ENCODE data around the gene CENPM. TPM values are rescaled to one million over a fixed set of nuclear protein-coding genes. Genes with fewer than 3 reads are reported as not detected.

Gene CENPM
- total RNA-seq, 4 donors from 2014 or later = 2.4 to 3.2 TPM; not detected in 2

- TF ChIP-seq CTCF (IDR thresholded peaks at IDR 0.05; ENCODE audit: low read depth) = no peak
These were observed 31.7 kb downstream of the CENPM start, which contains the start of gene SHISA8 for GRCh38 chr22:41915035-41915785. TSS of gene SHISA8 (minus strand) at chr22:41915074. CDS start at chr22:41914667, 407 bp downstream.

- TF ChIP-seq CTCF (IDR thresholded peaks at IDR 0.05; ENCODE audit: low read depth) = no peak
These were observed 32.3 kb downstream of the CENPM start for GRCh38 chr22:41914611-41915034.

GRCh38 chr22:41913842-41914534 is 33.0 kb downstream of the CENPM start:
- no peak for TF ChIP-seq CTCF (IDR thresholded peaks at IDR 0.05; ENCODE audit: low read depth)

DNA sequence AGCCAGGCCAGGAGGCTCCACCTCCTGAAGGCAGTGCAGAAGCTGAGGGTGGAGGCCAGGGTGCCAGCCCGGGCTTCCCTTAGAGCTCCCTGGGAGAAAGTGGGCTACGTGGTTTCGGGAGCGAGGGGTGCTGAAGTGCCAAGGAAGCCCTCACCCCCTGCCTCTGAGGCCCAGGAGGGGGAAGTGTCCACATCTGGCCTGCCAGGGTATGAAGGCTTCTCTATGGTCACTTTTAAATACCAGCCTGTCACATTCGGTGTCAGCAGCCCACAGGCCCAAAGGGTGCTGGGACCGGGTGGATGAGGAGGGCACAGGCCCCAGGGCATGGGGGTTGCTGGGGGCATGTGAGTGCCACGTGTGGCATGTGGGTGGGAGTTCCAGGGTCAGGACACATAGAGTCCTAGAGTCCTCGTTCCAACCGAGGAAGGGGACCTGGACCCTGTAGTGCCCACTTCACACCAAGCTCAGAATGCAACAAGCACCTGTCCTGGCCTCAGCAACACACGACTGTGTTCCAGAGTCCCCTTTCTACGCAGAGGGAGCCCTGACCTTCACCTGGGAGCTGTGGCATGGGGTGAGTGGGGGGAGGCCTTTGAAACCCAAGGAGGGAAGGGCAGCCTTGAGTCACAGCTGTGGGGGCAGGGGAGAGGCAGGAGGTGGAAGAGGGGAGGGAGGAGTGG is 33.8 kb downstream of the CENPM start:
- no peak for TF ChIP-seq CTCF (IDR thresholded peaks at IDR 0.05; ENCODE audit: low read depth)

- no peak for TF ChIP-seq CTCF (IDR thresholded peaks at IDR 0.05; ENCODE audit: low read depth)
These were observed 34.5 kb downstream of the CENPM start for GRCh38 chr22:41912338-41913039.

DNA sequence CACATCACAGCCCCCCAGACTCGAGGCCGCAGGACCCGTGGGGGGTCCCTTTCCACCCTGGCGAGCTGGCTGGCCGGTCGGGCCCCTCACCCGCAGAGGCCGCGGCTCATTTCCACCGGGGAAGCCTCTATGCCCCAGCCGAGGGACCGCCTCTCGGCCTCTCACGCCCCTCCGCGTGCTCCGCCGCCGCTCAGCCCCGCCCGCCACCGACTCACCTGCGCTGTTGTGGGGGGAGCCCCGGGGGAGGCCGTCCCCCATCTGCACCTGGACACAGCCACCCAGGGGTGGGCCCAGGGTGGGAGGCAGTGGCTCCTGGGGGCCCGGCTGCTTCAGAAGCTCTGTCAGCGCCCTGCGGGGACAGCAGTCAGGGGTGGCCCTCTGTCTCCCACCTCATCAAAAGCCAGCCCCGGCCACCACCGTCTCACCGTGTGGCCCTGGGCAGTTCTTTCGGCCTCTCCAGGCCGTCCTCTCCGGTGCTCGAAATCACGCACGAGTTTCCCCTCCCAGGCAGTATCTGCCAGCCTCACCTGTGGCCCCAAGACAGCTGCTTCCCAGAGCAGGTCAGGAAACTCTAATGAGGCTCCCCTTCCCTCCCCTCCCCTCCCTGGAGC is 35.8 kb downstream of the CENPM start:
- TF ChIP-seq CTCF (IDR thresholded peaks at IDR 0.05; ENCODE audit: low read depth) = no peak

Data from subcutaneous adipose tissue (tissue), 4 donors.